ENCODE data around the gene GSTM5.

- TF ChIP-seq CTCF (IDR thresholded peaks at IDR 0.05) = no peak
- no peak for TF ChIP-seq POLR2A (IDR thresholded peaks at IDR 0.05)
Measured at GRCh38 chr1:109691759-109692158, 20.3 kb upstream of the GSTM5 start.
